ENCODE data around the gene CFAP69.
"Not testable (repeated sequence)": the region's sequence is repeated elsewhere in the genome, so short reads cannot be mapped to it uniquely, and the experiment has no call there.

CFAP69 gene

GRCh38 chr7:90248706-90249105 lies 3.7 kb downstream of the CFAP69 start:
- DNase-seq (ENCODE audit: low read depth) = no peak
- H3K27me3 ChIP-seq (replicated peaks; ENCODE audit: control insufficient read depth, insufficient read depth, low read length) = no peaks in the 10 kb centered on the region
- H3K9me3 ChIP-seq (ENCODE audit: control insufficient read depth, low read length) = no peaks in the 10 kb centered on the region
- H3K4me1 ChIP-seq (ENCODE audit: control insufficient read depth, insufficient read depth, low read length) = peaks cover 61% of the 10 kb centered on the region
- no peak overlapping the region for H3K9ac ChIP-seq (ENCODE audit: low read length)
- no peaks in the 10 kb centered on the region for H3K36me3 ChIP-seq (ENCODE audit: control insufficient read depth, insufficient read depth, low read length, severe bottlenecking)
- peak overlapping the region; percentile 27 for H3K4me3 ChIP-seq (ENCODE audit: low read length)

- Histone ChIP-seq H3K9me3 (ENCODE audit: control insufficient read depth, low read length) (no peaks in the 10 kb centered on the region), H3K9ac (ENCODE audit: low read length) (peak overlapping the region; percentile 84), H3K27me3 (replicated peaks; ENCODE audit: control insufficient read depth, insufficient read depth, low read length) (no peaks in the 10 kb centered on the region), H3K4me3 (ENCODE audit: low read length) (peak overlapping the region; percentile 69), H3K36me3 (ENCODE audit: control insufficient read depth, insufficient read depth, low read length, severe bottlenecking) (no peaks in the 10 kb centered on the region), H3K4me1 (ENCODE audit: control insufficient read depth, insufficient read depth, low read length) (peaks cover 55% of the 10 kb centered on the region)
- peak; percentile 72 for DNase-seq (ENCODE audit: low read depth)
Observed at GRCh38 chr7:90250601-90251303, 5.8 kb downstream of the CFAP69 start.

DNA sequence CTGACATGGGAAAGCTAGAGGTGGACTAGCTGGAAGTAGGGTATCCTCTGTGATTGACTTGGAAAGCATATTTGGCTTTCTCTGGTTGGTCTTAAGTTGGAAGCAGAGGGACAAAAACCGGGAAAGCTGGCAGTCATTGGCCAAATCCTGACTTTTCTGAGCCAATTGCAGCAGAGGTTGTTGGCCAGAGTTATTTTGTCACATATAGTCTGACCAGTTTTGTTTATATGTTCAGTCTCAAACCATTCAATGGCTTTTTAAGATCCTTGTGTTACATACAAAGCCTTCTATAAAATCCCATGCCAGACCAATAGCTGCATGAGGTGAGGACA lies 6.3 kb downstream of the CFAP69 start:
- Histone ChIP-seq H3K27me3 (replicated peaks; ENCODE audit: control insufficient read depth, insufficient read depth, low read length) (no peaks in the 10 kb centered on the region), H3K9ac (ENCODE audit: low read length) (peak overlapping the region; percentile 84), H3K36me3 (ENCODE audit: control insufficient read depth, insufficient read depth, low read length, severe bottlenecking) (no peaks in the 10 kb centered on the region), H3K9me3 (ENCODE audit: control insufficient read depth, low read length) (no peaks in the 10 kb centered on the region), H3K4me1 (ENCODE audit: control insufficient read depth, insufficient read depth, low read length) (peaks cover 50% of the 10 kb centered on the region), H3K4me3 (ENCODE audit: low read length) (peak overlapping the region; percentile 69)
- no peak for DNase-seq (ENCODE audit: low read depth)

GRCh38 chr7:90256011-90256410 lies 11.0 kb downstream of the CFAP69 start:
- not testable (repeated sequence) for H3K9ac ChIP-seq (ENCODE audit: low read length); H3K27me3 ChIP-seq (replicated peaks; ENCODE audit: control insufficient read depth, insufficient read depth, low read length); H3K4me3 ChIP-seq (ENCODE audit: low read length); DNase-seq (ENCODE audit: low read depth); H3K36me3 ChIP-seq (ENCODE audit: control insufficient read depth, insufficient read depth, low read length, severe bottlenecking); H3K9me3 ChIP-seq (ENCODE audit: control insufficient read depth, low read length)
- H3K4me1 ChIP-seq (ENCODE audit: control insufficient read depth, insufficient read depth, low read length) = peaks cover 23% of the 10 kb centered on the region

DNA sequence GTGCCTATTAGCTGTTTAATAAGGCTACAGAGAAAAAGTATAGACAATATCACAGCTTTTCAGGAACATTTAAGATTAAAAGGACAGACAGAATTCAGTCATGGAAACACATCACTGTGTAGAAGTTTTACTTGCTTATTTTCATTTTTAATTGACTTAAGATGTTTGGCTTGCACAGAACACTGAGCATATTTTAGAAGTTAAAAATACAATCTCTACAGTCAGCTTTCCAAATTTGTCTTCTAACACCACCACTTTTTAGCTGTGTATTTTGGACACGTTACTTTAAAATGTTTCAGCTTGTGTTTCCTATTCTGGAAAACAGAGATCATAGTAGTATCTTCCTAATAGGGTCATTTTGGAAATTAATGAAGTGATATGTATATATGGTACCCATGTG lies 11.8 kb downstream of the CFAP69 start:
- Histone ChIP-seq H3K4me1 (ENCODE audit: control insufficient read depth, insufficient read depth, low read length) (peaks cover 16% of the 10 kb centered on the region), H3K9ac (ENCODE audit: low read length) (peak overlapping the region; percentile 41), H3K36me3 (ENCODE audit: control insufficient read depth, insufficient read depth, low read length, severe bottlenecking) (no peaks in the 10 kb centered on the region), H3K4me3 (ENCODE audit: low read length) (peak overlapping the region; percentile 16), H3K9me3 (ENCODE audit: control insufficient read depth, low read length) (no peaks in the 10 kb centered on the region), H3K27me3 (replicated peaks; ENCODE audit: control insufficient read depth, insufficient read depth, low read length) (no peaks in the 10 kb centered on the region)
- peak; percentile 40 for DNase-seq (ENCODE audit: low read depth)

GRCh38 chr7:90261441-90261840 lies 16.5 kb downstream of the CFAP69 start:
- no peak overlapping the region for H3K4me3 ChIP-seq (ENCODE audit: low read length)
- H3K27me3 ChIP-seq (replicated peaks; ENCODE audit: control insufficient read depth, insufficient read depth, low read length) = no peaks in the 10 kb centered on the region
- no peaks in the 10 kb centered on the region for H3K36me3 ChIP-seq (ENCODE audit: control insufficient read depth, insufficient read depth, low read length, severe bottlenecking)
- H3K9me3 ChIP-seq (ENCODE audit: control insufficient read depth, low read length) = no peaks in the 10 kb centered on the region
- peak overlapping the region; percentile 41 for H3K9ac ChIP-seq (ENCODE audit: low read length)
- peaks cover 23% of the 10 kb centered on the region for H3K4me1 ChIP-seq (ENCODE audit: control insufficient read depth, insufficient read depth, low read length)
- no peak for DNase-seq (ENCODE audit: low read depth)

GRCh38 chr7:90262438-90262837 lies 17.5 kb downstream of the CFAP69 start:
- peak; percentile 79 for DNase-seq (ENCODE audit: low read depth)
- Histone ChIP-seq H3K36me3 (ENCODE audit: control insufficient read depth, insufficient read depth, low read length, severe bottlenecking) (no peaks in the 10 kb centered on the region), H3K9ac (ENCODE audit: low read length) (peak overlapping the region; percentile 41), H3K4me1 (ENCODE audit: control insufficient read depth, insufficient read depth, low read length) (peaks cover 24% of the 10 kb centered on the region), H3K9me3 (ENCODE audit: control insufficient read depth, low read length) (no peaks in the 10 kb centered on the region), H3K27me3 (replicated peaks; ENCODE audit: control insufficient read depth, insufficient read depth, low read length) (no peaks in the 10 kb centered on the region), H3K4me3 (ENCODE audit: low read length) (no peak overlapping the region)

DNA sequence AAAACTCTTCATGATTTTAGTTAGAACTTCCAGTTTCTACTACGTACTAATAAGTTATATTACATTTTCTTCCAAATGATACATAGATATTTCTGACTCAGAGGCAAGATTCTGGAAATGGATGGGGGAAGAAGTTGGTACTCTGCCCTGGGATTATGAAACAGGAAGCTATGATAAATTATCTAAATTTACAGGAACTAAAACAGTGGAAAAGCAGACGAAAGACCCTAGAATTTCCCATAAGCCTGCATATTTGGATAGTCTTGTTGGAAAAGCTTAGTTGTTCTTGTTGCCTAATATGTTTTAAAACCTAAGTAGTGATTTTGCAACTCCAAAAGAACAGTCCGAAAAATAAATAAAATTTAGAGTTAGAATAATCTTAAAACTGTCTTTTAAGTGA lies 21.8 kb downstream of the CFAP69 start:
- Histone ChIP-seq H3K36me3 (ENCODE audit: control insufficient read depth, insufficient read depth, low read length, severe bottlenecking) (no peaks in the 10 kb centered on the region), H3K9me3 (ENCODE audit: control insufficient read depth, low read length) (no peaks in the 10 kb centered on the region), H3K9ac (ENCODE audit: low read length) (peak overlapping the region; percentile 83), H3K4me1 (ENCODE audit: control insufficient read depth, insufficient read depth, low read length) (peaks cover 58% of the 10 kb centered on the region), H3K27me3 (replicated peaks; ENCODE audit: control insufficient read depth, insufficient read depth, low read length) (no peaks in the 10 kb centered on the region), H3K4me3 (ENCODE audit: low read length) (peak overlapping the region; percentile 73)
- DNase-seq (ENCODE audit: low read depth) = peak; percentile 78

DNA sequence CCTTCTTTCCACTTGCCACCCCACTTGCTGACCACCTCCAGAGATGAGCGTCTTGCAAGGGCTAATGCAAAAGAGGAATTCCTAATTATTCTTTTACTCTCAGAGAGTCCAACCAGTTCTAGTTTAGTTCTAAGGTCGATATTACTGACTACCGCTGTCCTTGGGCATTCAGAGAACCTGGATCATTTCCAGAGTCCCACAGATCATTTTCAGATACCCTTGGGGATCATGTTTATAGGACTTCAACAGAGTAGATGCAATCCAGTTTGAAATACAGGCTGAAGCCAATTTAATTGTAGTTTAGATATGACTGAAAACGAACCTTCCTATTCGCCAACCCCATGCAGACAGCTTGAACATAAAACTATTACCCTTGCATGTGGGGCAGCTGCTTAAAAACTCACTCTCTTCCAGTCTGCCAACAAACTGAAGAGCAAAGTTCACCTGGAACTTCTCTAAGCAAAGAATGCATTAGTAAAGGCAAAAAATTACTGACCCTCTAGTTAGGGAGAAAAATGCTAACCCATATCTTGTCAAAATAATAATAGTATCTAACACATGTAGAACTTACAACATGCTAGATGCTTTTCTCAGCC lies 22.4 kb downstream of the CFAP69 start:
- Histone ChIP-seq H3K36me3 (ENCODE audit: control insufficient read depth, insufficient read depth, low read length, severe bottlenecking) (no peaks in the 10 kb centered on the region), H3K9me3 (ENCODE audit: control insufficient read depth, low read length) (no peaks in the 10 kb centered on the region), H3K9ac (ENCODE audit: low read length) (peak overlapping the region; percentile 83), H3K4me3 (ENCODE audit: low read length) (peak overlapping the region; percentile 73), H3K4me1 (ENCODE audit: control insufficient read depth, insufficient read depth, low read length) (peaks cover 63% of the 10 kb centered on the region), H3K27me3 (replicated peaks; ENCODE audit: control insufficient read depth, insufficient read depth, low read length) (no peaks in the 10 kb centered on the region)
- no peak for DNase-seq (ENCODE audit: low read depth)

GRCh38 chr7:90269163-90269562 lies 24.2 kb downstream of the CFAP69 start:
- Histone ChIP-seq H3K36me3 (ENCODE audit: control insufficient read depth, insufficient read depth, low read length, severe bottlenecking) (no peaks in the 10 kb centered on the region), H3K4me3 (ENCODE audit: low read length) (no peak overlapping the region), H3K9me3 (ENCODE audit: control insufficient read depth, low read length) (no peaks in the 10 kb centered on the region), H3K27me3 (replicated peaks; ENCODE audit: control insufficient read depth, insufficient read depth, low read length) (no peaks in the 10 kb centered on the region), H3K4me1 (ENCODE audit: control insufficient read depth, insufficient read depth, low read length) (peaks cover 73% of the 10 kb centered on the region), H3K9ac (ENCODE audit: low read length) (no peak overlapping the region)
- no peak for DNase-seq (ENCODE audit: low read depth)

DNA sequence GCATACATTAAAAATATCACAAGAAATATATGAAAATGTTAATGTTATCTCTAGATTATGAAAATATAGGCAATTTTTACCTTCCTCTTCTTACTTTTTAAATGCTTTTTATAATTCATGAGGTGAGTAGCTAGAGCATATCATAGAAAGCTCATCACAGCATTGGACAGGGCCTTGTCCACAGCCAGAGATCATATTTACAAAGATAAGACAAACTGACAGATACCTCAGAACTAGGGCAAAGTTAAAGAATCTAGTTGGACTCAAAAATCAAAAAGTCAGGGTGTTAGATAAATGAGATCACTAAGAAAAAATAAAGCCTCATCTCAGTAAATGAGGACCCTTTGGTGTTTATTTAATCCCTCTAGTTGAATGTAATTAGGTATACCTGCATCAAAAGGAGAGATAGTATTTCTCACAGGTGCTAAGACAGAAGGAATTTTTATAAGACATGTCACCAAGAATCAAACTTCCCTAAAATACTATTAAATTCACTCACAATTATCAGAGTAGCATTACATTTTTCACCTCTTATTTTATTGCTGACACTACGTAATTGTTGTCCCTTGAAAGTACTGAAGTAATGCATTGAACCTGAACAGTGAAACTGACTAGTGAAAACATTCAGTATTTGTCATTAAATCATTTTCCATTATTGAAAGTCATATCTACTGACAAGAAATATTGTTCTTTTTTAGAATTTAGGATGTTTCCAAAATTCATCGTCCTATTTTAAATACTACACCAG lies 25.6 kb downstream of the CFAP69 start:
- H3K9me3 ChIP-seq (ENCODE audit: control insufficient read depth, low read length) = no peaks in the 10 kb centered on the region
- DNase-seq (ENCODE audit: low read depth) = no peak
- H3K9ac ChIP-seq (ENCODE audit: low read length) = peak overlapping the region; percentile 44
- no peak overlapping the region for H3K4me3 ChIP-seq (ENCODE audit: low read length)
- no peaks in the 10 kb centered on the region for H3K36me3 ChIP-seq (ENCODE audit: control insufficient read depth, insufficient read depth, low read length, severe bottlenecking)
- H3K4me1 ChIP-seq (ENCODE audit: control insufficient read depth, insufficient read depth, low read length) = peaks cover 69% of the 10 kb centered on the region
- no peaks in the 10 kb centered on the region for H3K27me3 ChIP-seq (replicated peaks; ENCODE audit: control insufficient read depth, insufficient read depth, low read length)
